Measurements from ENCODE around the gene KDM4B.

GRCh38 chr19:5016781-5017180 is 47.9 kb downstream of the KDM4B start:
- TF ChIP-seq CTCF (IDR thresholded peaks at IDR 0.05), result no peak
- TF ChIP-seq POLR2AphosphoS5 (IDR thresholded peaks at IDR 0.05), result no peak
- TF ChIP-seq POLR2A (IDR thresholded peaks at IDR 0.05), result no peak

All from transverse colon (tissue), 4 donors.